Ammon's horn (tissue), 1 donor: Measurements from ENCODE around the gene MEGF11.
A peak's percentile ranks its signal among the peaks of the same experiment; 100 is the strongest.

Experiments
- DNase-seq: peaks from one replicate; pipeline ENCODE4 v3.0.0-alpha.2; 2016; ENCODE audit warnings: low spot score

MEGF11 gene

DNA sequence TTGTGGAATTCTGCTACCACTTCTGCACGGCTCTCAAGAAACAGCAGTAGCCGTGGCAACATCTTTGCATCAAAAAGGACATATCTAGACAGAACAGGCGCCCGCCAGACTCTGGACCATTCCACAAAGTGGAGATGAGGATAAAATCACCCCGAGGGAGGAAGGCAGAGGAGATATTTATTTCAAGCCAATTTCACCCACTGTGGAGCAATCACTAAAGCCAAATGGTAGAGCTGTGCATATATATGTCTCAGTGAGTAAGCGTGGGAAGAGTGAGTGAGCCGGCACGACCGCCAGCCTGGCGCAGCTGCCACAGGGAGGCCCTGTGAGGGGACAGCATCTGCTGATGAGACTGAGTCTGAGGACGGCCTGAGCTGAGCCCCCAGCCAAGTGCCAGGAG, 111.3 kb downstream of the MEGF11 start:
- no peak for DNase-seq

DNA sequence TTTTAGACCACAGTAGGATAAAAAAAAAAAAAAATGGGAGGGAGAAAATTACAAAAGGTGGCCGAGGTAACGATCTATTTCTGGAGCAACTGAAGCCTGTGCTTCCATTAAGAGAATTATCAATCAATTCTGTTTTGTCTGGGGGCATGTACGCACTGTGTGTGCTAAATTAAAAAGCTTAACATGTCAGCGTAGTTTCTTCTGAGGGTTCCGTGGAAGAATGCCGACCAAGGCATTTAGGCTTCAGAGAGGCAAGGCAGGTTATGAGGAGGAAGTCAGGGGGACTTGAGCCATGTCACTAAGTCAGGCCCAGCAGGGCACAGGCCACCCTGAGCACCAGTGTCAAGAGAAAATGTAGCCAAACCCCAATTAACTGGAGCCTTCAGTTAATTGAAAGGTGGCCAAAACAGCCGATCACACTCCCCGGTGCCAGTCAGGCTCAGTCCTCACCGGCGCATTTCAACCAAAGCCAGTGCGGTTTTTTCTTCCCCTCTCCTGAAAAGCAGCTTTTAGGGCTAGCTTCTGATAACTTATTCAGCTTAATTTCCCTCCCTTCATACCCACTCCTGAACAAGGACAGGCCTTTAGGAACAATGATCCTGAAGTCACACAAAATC, 113.9 kb downstream of the MEGF11 start:
- no peak for DNase-seq

DNA sequence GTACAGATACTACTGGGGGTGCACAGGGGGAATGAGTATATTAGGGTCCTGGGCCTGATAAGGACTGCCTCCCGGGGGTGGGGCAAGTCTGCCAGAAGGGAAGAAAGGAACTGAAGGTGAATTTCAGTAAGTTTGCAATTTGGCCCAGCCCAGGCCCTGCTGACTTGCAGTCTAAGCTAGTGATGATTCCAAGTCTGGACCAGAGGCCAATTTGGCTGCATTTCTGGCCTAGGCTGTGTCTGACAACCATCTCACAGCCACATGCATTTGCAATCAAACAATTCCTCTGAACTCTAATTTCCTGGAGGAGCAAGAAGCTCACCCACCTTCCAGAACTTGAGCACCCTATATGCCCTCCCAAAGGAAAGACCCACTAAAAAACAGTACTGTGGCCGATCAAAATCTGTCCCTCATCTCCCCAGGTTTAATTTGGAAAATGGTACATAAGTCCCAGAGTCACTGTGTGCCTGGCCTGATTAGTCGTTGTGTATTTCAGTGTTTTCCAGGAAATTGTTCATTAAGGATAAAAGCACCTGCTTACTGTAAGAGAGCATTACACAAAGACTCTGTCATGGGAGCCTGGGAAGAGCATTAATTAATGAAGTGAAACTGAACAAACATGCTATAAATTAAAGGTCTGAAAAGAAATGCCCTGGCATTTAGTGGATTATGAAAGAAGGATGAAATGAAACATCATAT, 114.5 kb downstream of the MEGF11 start:
- no peak for DNase-seq

DNA sequence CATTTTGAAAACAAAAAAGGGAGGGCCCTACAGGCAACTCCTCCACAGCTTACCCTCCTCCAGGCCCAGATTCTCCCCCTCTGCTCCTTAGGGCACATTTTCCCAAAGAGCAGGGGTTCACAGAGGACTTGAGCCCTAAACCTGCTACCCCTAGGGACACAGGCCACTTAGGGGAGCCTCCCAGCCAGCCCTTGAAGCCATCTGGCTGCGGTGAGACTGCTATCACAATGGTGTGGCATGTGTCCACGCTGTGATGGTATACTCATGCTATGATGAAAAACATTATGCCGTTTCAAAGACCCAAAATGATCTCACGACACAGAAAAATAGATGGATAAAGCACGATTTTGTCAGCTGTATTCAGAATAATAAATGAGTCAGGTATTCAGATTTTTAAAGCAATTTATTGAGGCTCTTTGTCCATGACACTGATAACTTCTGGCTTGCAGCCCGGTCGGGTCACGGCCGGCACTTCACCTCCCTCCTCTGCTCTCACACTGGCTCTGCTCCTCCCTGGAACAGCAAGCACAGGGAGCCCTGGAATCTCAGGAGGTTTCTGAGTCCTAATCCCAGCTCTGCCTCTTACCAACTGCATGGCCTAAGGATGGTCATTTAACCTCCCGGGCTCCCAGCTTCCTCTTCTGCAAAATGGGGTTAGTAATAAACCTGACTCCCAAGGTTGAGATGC, 115.3 kb downstream of the MEGF11 start:
- DNase-seq = no peak

DNA sequence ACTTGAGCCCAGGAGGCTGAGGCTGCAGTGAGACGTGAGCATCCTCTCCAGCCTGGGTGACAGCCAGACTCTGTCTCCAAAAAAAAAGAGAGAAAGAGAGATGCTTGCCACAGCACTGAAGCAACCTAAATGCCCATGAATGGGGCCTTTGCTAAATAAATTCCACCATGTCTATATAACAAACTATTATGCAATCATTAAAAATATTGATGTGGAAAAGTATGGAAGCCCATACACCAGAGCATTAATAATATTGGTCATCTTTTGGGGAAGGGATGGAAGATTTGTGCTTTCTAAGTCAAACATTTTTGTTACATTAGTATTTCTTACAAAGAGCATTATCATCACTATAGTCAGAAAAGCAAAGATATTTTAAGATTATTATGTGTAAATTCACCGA, 116.6 kb downstream of the MEGF11 start:
- DNase-seq = no peak

- no peak for DNase-seq
These were observed 117.9 kb downstream of the MEGF11 start for GRCh38 chr15:66135664-66136063.

DNA sequence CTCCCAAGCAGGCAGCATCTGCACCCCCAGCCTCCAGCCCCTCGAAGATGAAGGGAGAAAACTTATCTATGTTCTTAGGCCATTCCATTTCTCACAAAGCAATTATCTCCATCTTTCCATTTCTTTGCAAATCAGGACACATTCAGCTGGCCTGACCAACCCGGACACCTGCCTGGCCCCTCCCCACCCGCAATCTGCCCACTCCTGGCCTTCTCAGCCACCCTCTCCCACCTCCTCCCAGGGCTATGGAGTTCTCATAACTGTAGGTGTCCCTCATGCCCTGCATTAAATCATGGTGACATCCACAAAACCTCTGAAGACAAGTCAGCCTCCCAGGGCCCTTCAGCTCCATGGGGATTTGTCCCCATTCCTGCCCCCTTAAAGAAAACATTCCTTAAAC, 119.3 kb downstream of the MEGF11 start:
- DNase-seq = no peak

- peak; percentile 93 for DNase-seq
These were observed 120.2 kb downstream of the MEGF11 start for GRCh38 chr15:66133247-66133885.

DNA sequence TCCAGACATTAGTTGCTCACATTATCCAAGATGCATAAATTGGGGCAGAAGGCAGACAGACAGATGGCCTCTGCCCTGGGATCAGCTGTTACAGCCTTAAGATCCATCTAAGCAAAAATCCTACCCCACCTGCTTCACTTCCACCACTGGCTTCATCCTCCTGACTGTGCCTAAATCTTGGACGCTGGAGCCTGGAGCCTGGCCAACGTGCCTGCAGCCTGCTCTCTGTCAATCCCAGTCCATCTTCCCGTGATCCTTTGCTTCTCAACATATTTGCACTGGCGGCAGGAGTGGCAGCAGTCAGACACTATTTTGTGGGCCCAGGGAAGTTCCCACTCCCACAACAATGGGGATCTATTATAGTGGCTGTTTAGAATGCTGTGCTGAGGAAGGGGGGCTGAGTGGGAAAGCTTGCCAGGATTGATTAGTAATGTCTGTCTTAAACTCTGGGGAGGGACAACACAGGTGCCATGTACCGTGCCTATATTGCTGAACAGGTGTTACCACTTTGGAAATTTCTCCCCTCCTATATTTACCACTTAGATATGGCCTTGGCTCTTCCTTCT, 121.2 kb downstream of the MEGF11 start:
- peak; percentile 22 for DNase-seq

GRCh38 chr15:66131831-66132230, 121.7 kb downstream of the MEGF11 start:
- DNase-seq = no peak

GRCh38 chr15:66131200-66131599, 122.3 kb downstream of the MEGF11 start:
- no peak for DNase-seq

DNA sequence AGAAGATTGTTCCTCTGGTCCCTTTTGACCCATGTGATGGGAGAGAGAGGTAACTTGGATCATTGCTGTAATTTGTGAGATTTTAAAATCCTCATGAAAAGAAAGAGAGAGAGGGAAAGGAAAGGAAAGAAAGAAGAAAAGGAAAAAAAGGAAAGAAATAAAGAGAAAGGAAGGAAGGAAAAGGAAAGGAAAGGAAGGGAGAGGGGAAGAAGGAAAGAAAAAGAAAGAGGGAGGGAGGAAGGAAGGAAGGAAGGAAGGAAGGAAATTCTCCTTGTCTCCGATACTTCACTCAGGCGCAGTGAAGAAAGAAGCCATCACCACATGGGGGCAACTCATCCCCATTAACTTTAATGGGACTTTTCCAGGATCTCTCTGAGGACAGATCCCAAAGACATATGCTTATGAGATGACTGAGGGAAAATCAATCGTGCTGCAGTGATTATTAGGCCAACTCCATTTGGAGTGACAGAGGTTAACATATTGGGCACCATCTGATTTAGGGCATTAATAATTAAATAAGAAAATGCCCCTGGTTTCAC, 123.0 kb downstream of the MEGF11 start:
- DNase-seq = no peak

- no peak for DNase-seq
These were observed 124.0 kb downstream of the MEGF11 start for GRCh38 chr15:66129586-66129985.

DNA sequence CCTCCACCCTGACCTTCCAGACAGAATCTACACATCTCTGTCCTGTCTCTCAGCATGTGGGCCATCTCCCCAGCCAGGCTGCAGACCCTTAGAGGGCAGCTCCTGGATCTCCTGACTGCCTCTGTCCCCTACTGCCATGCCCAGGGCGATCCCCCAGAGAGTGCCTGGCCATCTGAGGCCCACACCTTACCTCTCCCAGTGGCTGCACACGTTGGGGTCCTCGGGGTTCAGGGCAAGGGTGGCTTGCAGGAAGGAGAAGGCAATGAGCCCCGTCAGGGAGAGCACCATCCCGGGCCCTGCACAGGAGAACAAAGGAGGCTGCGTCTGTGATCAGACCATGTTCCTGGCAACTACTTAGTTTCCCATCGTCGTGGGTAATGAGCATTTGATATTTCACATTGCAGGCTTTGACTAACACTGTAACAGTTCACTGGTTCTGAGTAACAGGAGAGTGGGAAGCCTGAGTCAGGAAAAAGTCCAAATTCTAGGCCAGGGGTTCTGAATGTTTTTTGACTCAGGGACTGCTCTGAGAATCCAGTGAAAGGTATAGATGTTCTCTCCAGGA, 125.4 kb downstream of the MEGF11 start:
- DNase-seq = no peak

DNA sequence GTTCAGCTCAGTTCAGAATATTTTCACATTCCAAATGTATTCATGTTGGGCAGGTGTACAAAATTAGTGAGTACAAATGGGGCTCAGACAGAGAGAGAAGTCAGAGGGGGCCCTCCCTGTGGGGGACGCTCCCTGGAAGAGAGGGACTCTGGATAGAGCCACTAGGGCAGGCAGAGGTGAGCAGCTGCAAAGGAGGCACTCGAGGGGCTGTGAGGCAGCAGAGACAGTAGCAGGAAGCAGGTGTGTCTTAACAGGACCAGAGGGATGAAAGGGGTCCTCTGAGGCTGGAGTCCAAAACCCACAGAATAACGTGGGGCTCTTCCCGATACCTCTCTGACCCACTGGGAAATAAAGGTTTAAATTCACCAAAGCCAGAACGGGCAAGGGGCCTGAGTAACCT, 127.1 kb downstream of the MEGF11 start:
- no peak for DNase-seq

DNA sequence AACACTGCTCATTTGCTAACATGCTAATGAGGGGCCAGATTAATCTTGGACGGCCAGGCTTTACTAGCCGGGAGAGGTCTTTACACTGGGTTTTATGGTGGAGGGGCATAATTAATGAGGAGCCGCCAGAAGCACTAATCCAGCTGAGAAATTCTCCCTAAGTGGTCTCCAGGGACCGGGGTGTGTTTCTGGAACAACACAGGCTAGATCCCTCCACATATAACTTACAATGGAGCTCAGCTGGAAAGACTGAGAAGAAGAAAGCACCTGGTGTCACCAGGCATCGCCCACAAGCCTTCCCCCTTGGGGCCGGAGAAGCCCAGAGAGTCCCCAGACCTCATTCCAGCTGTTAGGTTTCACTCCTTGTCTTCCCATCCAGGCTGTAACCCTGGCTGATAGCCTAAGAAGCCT, 127.5 kb downstream of the MEGF11 start:
- no peak for DNase-seq

- no peak for DNase-seq
These were observed 128.9 kb downstream of the MEGF11 start for GRCh38 chr15:66124651-66125050.

- no peak for DNase-seq
These were observed 129.8 kb downstream of the MEGF11 start for GRCh38 chr15:66123799-66124198.

DNA sequence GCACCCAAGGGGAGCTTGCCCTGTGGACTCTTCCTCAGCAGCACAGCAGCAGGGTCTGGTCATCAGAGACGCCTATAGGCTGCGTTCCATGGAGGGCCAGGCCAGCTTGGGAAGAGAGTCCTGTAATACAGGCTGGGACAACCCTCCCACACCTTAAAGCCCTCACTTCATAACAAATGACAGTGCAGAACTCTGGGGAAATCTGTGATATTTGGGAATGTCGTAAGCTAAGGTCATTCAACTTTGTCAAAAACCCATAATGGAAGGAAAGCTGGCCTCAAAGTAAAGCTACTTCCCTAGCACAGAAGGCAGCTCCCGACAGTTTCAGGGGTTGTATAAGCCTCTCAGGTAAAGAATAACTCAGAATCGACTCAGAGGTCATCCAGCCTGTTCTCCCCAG, 133.1 kb downstream of the MEGF11 start:
- no peak for DNase-seq

GRCh38 chr15:66117841-66118240, 135.7 kb downstream of the MEGF11 start:
- peak; percentile 42 for DNase-seq

GRCh38 chr15:66115568-66116206, 137.9 kb downstream of the MEGF11 start:
- no peak for DNase-seq
